NT2/D1 (cell line): Measurements from ENCODE around the gene NEK2.
"Not testable (repeated sequence)": the region's sequence is repeated elsewhere in the genome, so short reads cannot be mapped to it uniquely, and the experiment has no call there.

Source experiments
- DNase-seq: peaks from one replicate; pipeline ENCODE4 v3.0.0-alpha.2; 2011; ENCODE audit warnings: low read depth, low spot score
- H3K27me3 ChIP-seq: 2 replicates; pipeline ENCODE4 v1.6.0; 2011; ENCODE audit warnings: mild to moderate bottlenecking; ENCODE audit not compliant: insufficient read length, insufficient read depth
- H3K36me3 ChIP-seq: 2 replicates; pipeline ENCODE4 v1.6.1; 2011; ENCODE audit warnings: mild to moderate bottlenecking, low read length, mixed read lengths; ENCODE audit not compliant: insufficient read depth, insufficient read length
- H3K4me1 ChIP-seq: 2 replicates; pipeline ENCODE4 v1.5.1; 2011; ENCODE audit not compliant: insufficient read depth, insufficient read length
- H3K4me3 ChIP-seq: 2 replicates; pipeline ENCODE4 v1.5.1; 2011; ENCODE audit warnings: low read depth; ENCODE audit not compliant: insufficient read length
- H3K9ac ChIP-seq: 2 replicates; pipeline ENCODE4 v1.6.0; 2011; ENCODE audit warnings: low read depth; ENCODE audit not compliant: insufficient read length
- H3K9me3 ChIP-seq: 2 replicates; pipeline ENCODE4 v1.5.1; 2011; ENCODE audit warnings: mild to moderate bottlenecking, low read length; ENCODE audit not compliant: insufficient read depth
- SUZ12 ChIP-seq: IDR thresholded peaks from 2 replicates; pipeline ENCODE4 v1.6.1; 2011; ENCODE audit not compliant: insufficient read length, insufficient read depth; ENCODE audit errors: extremely low read depth
- YY1 ChIP-seq: IDR thresholded peaks from 2 replicates; pipeline ENCODE4 v1.6.1; 2011; ENCODE audit not compliant: insufficient read length, insufficient read depth
- ZNF274 ChIP-seq: IDR thresholded peaks from 2 replicates; pipeline ENCODE4 v1.6.1; 2011; ENCODE audit warnings: mild to moderate bottlenecking, low read depth, low read length

The NEK2 gene

GRCh38 chr1:211703812-211704537 is 28.6 kb upstream of the NEK2 start:
- H3K27me3 ChIP-seq, result peaks cover 11% of the 10 kb centered on the region
- no peaks in the 10 kb centered on the region for H3K9me3 ChIP-seq
- no peaks in the 10 kb centered on the region for H3K36me3 ChIP-seq
- H3K4me3 ChIP-seq, result no peak overlapping the region
- no peak for DNase-seq
- no peak for TF ChIP-seq YY1
- TF ChIP-seq SUZ12, result no peak
- TF ChIP-seq ZNF274, result no peak
- H3K9ac ChIP-seq, result no peak overlapping the region
- H3K4me1 ChIP-seq, result peaks cover 6% of the 10 kb centered on the region

- Histone ChIP-seq H3K4me1 (peaks cover 11% of the 10 kb centered on the region), H3K36me3 (no peaks in the 10 kb centered on the region), H3K27me3 (peaks cover 16% of the 10 kb centered on the region), H3K9me3 (no peaks in the 10 kb centered on the region), H3K4me3 (no peak overlapping the region), H3K9ac (no peak overlapping the region)
- TF ChIP-seq ZNF274 (no peak), SUZ12 (no peak), YY1 (no peak)
- no peak for DNase-seq
These were observed 26.3 kb upstream of the NEK2 start for GRCh38 chr1:211701733-211702132.

- Histone ChIP-seq H3K9ac (no peak overlapping the region), H3K4me3 (no peak overlapping the region), H3K9me3 (no peaks in the 10 kb centered on the region; the same call in 1 of the 2 replicates), H3K36me3 (no peaks in the 10 kb centered on the region), H3K27me3 (peaks cover 20% of the 10 kb centered on the region), H3K4me1 (peaks cover 18% of the 10 kb centered on the region)
- TF ChIP-seq ZNF274 (no peak), YY1 (no peak), SUZ12 (no peak)
- DNase-seq, result no peak
These were observed 23.6 kb upstream of the NEK2 start for GRCh38 chr1:211699059-211699458.

GRCh38 chr1:211698161-211699026 is 23.0 kb upstream of the NEK2 start:
- H3K9me3 ChIP-seq, result no peaks in the 10 kb centered on the region; the same call in 1 of the 2 replicates
- H3K27me3 ChIP-seq, result peaks cover 20% of the 10 kb centered on the region
- no peak overlapping the region for H3K4me3 ChIP-seq
- DNase-seq, result peak; percentile 77
- peak overlapping the region; percentile 51 for H3K9ac ChIP-seq
- peaks cover 12% of the 10 kb centered on the region for H3K4me1 ChIP-seq
- no peaks in the 10 kb centered on the region for H3K36me3 ChIP-seq
- TF ChIP-seq ZNF274 (no peak), YY1 (no peak), SUZ12 (no peak)

GRCh38 chr1:211697356-211697755 is 21.9 kb upstream of the NEK2 start:
- DNase-seq, result no peak
- Histone ChIP-seq H3K9ac (peak overlapping the region; percentile 18), H3K36me3 (no peaks in the 10 kb centered on the region)

GRCh38 chr1:211695135-211695816 is 19.9 kb upstream of the NEK2 start:
- H3K9me3 ChIP-seq, result no peaks in the 10 kb centered on the region; the same call in 1 of the 2 replicates
- TF ChIP-seq ZNF274 (no peak), YY1 (no peak), SUZ12 (no peak)
- no peak overlapping the region for H3K9ac ChIP-seq
- DNase-seq, result no peak
- peaks cover 12% of the 10 kb centered on the region for H3K4me1 ChIP-seq
- H3K36me3 ChIP-seq, result no peaks in the 10 kb centered on the region
- no peak overlapping the region for H3K4me3 ChIP-seq
- peaks cover 15% of the 10 kb centered on the region for H3K27me3 ChIP-seq

More at GRCh38 chr1:211697356-211697755, 21.9 kb upstream of the NEK2 start:
- Histone ChIP-seq H3K4me1 (peaks cover 12% of the 10 kb centered on the region), H3K9me3 (no peaks in the 10 kb centered on the region; the same call in 1 of the 2 replicates), H3K4me3 (no peak overlapping the region), H3K27me3 (peaks cover 20% of the 10 kb centered on the region)
- TF ChIP-seq SUZ12 (no peak), YY1 (no peak), ZNF274 (no peak)

GRCh38 chr1:211693911-211694310 is 18.5 kb upstream of the NEK2 start:
- not testable (repeated sequence) for H3K9ac ChIP-seq, H3K4me3 ChIP-seq, DNase-seq, H3K27me3 ChIP-seq, H3K36me3 ChIP-seq, H3K9me3 ChIP-seq
- peaks cover 12% of the 10 kb centered on the region for H3K4me1 ChIP-seq
